ENCODE data around the gene PDAP1. TPM values are rescaled to one million over a fixed set of nuclear protein-coding genes. Genes with fewer than 3 reads are reported as not detected.
A peak's percentile ranks its signal among the peaks of the same experiment; 100 is the strongest.

PDAP1 gene
- total RNA-seq, 4 donors from 2014 or later, result 65.4 to 107 (median 68.8) TPM

DNA sequence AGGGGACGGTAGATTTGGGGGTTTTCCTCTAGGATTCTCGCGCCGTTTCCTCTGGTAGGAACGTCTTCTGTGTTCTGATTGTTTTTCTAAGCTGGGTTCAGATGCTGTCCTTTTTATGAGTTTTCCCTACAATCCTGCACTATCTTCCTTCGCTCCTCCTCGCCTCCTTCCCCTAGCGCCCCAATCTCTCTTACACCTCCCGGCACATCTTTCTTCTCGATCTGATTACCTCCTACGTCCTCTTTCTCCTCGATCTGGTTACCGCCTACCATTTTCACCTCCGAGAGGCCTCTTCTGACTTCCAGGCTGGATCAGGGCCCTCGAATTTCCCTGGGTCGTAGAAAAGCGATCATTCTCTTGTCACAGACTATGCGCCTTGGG, 785 bp upstream of the PDAP1 start:
- no peaks in the 10 kb centered on the region for H3K27me3 ChIP-seq
- peak overlapping the region; percentile 95 to 98 (median 96) for H3K27ac ChIP-seq
- H3K36me3 ChIP-seq, result peaks cover 0 to 49% (median 10%) of the 10 kb centered on the region in 3 donors
- 0 to 1% methylated on average over 18 of the region's 18 CpGs for WGBS, 2 donors
- H3K4me3 ChIP-seq, result peak overlapping the region; percentile 74 to 100 (median 95)
- no peaks in the 10 kb centered on the region for H3K9me3 ChIP-seq
- DNase-seq (ENCODE audit: low spot score in 2 of 2), result no peak
- H3K4me1 ChIP-seq, result peaks cover 0 to 57% (median 37%) of the 10 kb centered on the region in 4 donors
- TF ChIP-seq, protein P1, sequence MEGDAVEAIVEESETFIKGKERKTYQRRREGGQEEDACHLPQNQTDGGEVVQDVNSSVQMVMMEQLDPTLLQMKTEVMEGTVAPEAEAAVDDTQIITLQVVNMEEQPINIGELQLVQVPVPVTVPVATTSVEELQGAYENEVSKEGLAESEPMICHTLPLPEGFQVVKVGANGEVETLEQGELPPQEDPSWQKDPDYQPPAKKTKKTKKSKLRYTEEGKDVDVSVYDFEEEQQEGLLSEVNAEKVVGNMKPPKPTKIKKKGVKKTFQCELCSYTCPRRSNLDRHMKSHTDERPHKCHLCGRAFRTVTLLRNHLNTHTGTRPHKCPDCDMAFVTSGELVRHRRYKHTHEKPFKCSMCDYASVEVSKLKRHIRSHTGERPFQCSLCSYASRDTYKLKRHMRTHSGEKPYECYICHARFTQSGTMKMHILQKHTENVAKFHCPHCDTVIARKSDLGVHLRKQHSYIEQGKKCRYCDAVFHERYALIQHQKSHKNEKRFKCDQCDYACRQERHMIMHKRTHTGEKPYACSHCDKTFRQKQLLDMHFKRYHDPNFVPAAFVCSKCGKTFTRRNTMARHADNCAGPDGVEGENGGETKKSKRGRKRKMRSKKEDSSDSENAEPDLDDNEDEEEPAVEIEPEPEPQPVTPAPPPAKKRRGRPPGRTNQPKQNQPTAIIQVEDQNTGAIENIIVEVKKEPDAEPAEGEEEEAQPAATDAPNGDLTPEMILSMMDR (IDR thresholded peaks at IDR 0.05), result no peak
- TF ChIP-seq EP300 (IDR thresholded peaks at IDR 0.05) (no peak), POLR2A (IDR thresholded peaks at IDR 0.05) (no peak)

DNA sequence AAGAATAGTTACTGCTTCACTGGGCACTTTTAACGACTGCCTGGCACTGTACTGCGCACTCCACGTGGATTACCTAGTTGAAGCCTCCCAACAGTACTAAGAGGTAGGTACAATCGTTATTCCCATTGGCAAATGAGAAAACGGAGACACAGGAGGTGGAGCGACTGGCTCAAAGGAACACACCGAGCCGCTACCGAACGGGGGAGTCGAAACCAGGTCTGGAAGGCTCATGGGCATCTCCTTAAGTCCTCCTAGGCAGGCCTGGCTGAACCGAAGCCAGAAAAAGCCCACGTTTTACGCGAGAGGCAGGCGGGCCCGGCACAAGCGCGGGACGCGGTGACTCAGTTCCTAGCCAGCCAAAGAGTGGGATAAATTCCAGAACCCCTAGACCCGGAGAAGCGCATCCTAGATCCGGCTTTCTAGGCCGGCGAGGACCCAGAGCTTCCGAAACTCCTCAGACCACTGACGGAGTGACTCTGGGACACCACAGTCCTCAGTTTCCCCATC, 472 bp downstream of the PDAP1 start:
- TF ChIP-seq EP300 (IDR thresholded peaks at IDR 0.05) (no peak), POLR2A (IDR thresholded peaks at IDR 0.05) (no peak)
- TF ChIP-seq, protein P1 (IDR thresholded peaks at IDR 0.05), result no peak
- 1% methylated on average over 21 to 23 of the region's 28 CpGs for WGBS, 2 donors
- Histone ChIP-seq H3K9me3 (no peaks in the 10 kb centered on the region), H3K4me3 (peak overlapping the region; percentile 74 to 100 (median 95)), H3K27me3 (no peaks in the 10 kb centered on the region), H3K36me3 (peaks cover 0 to 49% (median 11%) of the 10 kb centered on the region in 3 donors), H3K27ac (peak overlapping the region; percentile 95 to 98 (median 96)), H3K4me1 (peaks cover 0 to 66% (median 39%) of the 10 kb centered on the region in 4 donors)
- peak in 1 of 2 donors; percentile 39 for DNase-seq (ENCODE audit: low spot score in 2 of 2)

DNA sequence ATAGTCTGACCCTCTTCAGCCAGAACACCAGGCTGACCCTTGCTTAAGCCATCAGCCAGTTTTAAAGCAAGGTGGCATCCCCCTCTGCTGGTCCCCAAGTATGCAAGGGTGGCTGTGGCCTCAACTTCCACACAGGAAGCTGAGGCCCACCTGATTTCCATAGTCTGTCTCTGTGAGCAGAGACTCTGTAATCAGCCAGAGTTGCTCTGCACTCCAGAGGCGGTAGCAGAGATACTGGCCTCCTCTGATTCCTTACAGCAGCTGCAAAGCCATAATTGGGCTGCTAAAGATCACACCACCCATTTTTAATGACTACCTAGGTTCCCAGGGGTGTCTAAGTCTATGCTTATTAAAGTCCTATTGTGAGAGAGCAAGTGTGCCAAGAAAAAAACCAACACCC, 1.8 kb downstream of the PDAP1 start:
- peak overlapping the region in 2 of 4 donors; percentile 95 to 96 for H3K27ac ChIP-seq
- DNase-seq (ENCODE audit: low spot score in 2 of 2), result no peak
- peaks cover 0 to 66% (median 39%) of the 10 kb centered on the region in 4 donors for H3K4me1 ChIP-seq
- WGBS, 2 donors, result 50 to 82% methylated on average over 1 of the region's 1 CpG
- no peak overlapping the region for H3K4me3 ChIP-seq
- peaks cover 0 to 49% (median 5%) of the 10 kb centered on the region in 3 donors for H3K36me3 ChIP-seq
- TF ChIP-seq, protein P1 (IDR thresholded peaks at IDR 0.05), result no peak
- no peak for TF ChIP-seq POLR2A (IDR thresholded peaks at IDR 0.05)
- H3K9me3 ChIP-seq, result no peaks in the 10 kb centered on the region
- no peaks in the 10 kb centered on the region for H3K27me3 ChIP-seq

DNA sequence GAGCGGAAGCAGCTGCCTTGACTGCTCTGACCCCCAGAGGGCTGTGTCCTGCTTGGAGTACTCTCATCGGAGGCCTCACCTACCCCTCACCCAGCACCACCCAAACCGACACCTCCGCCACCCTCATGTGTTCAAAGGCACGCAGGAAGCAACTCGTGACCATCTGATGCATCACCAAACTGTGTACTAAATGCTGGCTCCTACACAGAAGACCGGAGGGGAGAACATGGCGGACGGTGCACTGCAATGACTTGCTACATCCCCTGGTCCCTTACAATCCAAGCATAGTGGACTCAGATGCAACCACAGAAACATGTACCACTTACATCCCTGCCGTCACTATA, 3.4 kb downstream of the PDAP1 start:
- Histone ChIP-seq H3K4me1 (peaks cover 0 to 60% (median 33%) of the 10 kb centered on the region in 4 donors), H3K27ac (peak overlapping the region in 1 of 4 donors; percentile 48), H3K36me3 (peaks cover 0 to 51% (median 3%) of the 10 kb centered on the region in 3 donors), H3K4me3 (no peak overlapping the region), H3K27me3 (no peaks in the 10 kb centered on the region), H3K9me3 (no peaks in the 10 kb centered on the region)
- no peak for DNase-seq (ENCODE audit: low spot score in 2 of 2)
- TF ChIP-seq EP300 (IDR thresholded peaks at IDR 0.05) (no peak), POLR2A (IDR thresholded peaks at IDR 0.05) (no peak)
- 87 to 90% methylated on average over 10 of the region's 10 CpGs for WGBS, 2 donors

DNA sequence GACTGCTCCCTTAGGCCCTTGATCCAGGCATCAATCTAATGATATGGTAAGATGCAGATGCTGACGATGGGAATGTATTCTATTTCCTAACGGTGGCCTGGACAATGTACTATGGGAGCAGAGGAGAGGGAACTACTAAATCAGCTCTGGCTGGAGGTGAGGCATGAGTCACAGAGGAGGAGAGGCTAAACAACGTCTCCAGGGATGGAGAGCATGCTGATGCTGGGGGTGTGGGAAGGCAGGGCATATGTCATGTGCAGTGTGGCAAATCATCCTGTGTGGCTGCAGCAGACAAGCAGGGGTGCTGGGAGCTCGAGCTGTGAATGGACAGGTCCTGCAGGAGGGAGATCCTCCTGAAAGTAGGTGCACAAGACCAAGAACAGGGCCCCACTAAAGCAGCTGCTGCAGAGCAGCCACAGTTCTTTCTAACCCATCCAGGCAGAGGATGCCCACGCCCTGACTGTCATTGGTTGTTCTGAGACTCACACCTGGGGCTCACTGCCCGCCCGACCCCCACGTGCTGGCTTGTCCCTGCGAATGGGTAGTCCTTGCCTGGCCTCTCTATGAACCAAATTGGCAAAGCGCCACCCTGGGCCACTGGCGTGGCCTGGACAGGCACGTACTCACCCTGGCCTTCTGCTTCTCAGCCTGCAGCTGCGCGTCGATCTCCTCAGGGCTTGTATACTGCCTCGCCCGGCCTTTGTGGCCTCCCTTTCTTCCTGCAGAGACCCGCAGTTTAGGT, 4.0 kb downstream of the PDAP1 start:
- Histone ChIP-seq H3K4me3 (no peak overlapping the region), H3K4me1 (peaks cover 0 to 59% (median 29%) of the 10 kb centered on the region in 4 donors), H3K27ac (peak overlapping the region in 2 of 4 donors; percentile 16 to 48), H3K36me3 (peaks cover 0 to 56% (median 3%) of the 10 kb centered on the region in 3 donors), H3K9me3 (no peaks in the 10 kb centered on the region), H3K27me3 (no peaks in the 10 kb centered on the region)
- TF ChIP-seq POLR2A (IDR thresholded peaks at IDR 0.05), result no peak
- TF ChIP-seq EP300 (IDR thresholded peaks at IDR 0.05), result no peak
- TF ChIP-seq, protein P1 (IDR thresholded peaks at IDR 0.05), result no peak
- 75 to 77% methylated on average over 17 to 18 of the region's 18 CpGs for WGBS, 2 donors
- DNase-seq (ENCODE audit: low spot score in 2 of 2), result no peak

All from tibial nerve (tissue), 4 donors.